GM06990 (cell line): ENCODE results near the gene IKZF2.

Source experiments
- DNase-seq: peaks from one replicate; pipeline ENCODE4 v3.0.0-alpha.2; 2011; ENCODE audit not compliant: insufficient read length; ENCODE audit errors: extremely low read depth
- H3K27me3 ChIP-seq: replicated peaks from 2 replicates; pipeline ENCODE4 v1.6.0; 2011; ENCODE audit warnings: low read length; ENCODE audit not compliant: control insufficient read depth, insufficient read depth
- H3K36me3 ChIP-seq: 2 replicates; pipeline ENCODE4 v1.5.1; 2011; ENCODE audit warnings: low read length; ENCODE audit not compliant: control insufficient read depth, insufficient read depth
- H3K4me3 ChIP-seq: replicated peaks from 2 replicates; pipeline ENCODE4 v1.5.1; 2011; ENCODE audit warnings: low read depth, mild to moderate bottlenecking, control low read depth, low read length
- CTCF ChIP-seq: IDR thresholded peaks from 2 replicates; pipeline ENCODE4 v1.5.1; 2011; ENCODE audit warnings: low read length, control low read depth, mild to moderate bottlenecking, inconsistent platforms; ENCODE audit not compliant: insufficient read depth, poor library complexity, severe bottlenecking

IKZF2 gene

GRCh38 chr2:213151437-213152064 lies at the start of gene IKZF2:
Gene IKZF2, minus strand, starts transcription at chr2:213151612. Its CDS starts 2,983 bp downstream, at chr2:213148629.
- TF ChIP-seq CTCF: no peak
- Histone ChIP-seq H3K4me3 (peak within 1 kb of the TSS; percentile 73), H3K27me3 (no peaks in the 10 kb centered on the region), H3K36me3 (no peaks in the 10 kb centered on the region)
- peak; percentile 99 for DNase-seq

- TF ChIP-seq CTCF: no peak
- DNase-seq: no peak
- Histone ChIP-seq H3K4me3 (no peak overlapping the region), H3K27me3 (no peaks in the 10 kb centered on the region), H3K36me3 (no peaks in the 10 kb centered on the region)
Observed at GRCh38 chr2:213199871-213200270, 48.5 kb upstream of the IKZF2 start.

GRCh38 chr2:213189001-213189899 lies 37.8 kb upstream of the IKZF2 start:
- DNase-seq: no peak
- Histone ChIP-seq H3K4me3 (no peak overlapping the region), H3K36me3 (no peaks in the 10 kb centered on the region), H3K27me3 (no peaks in the 10 kb centered on the region)
- TF ChIP-seq CTCF: no peak

- no peak for DNase-seq
- H3K27me3 ChIP-seq: no peaks in the 10 kb centered on the region
- no peaks in the 10 kb centered on the region for H3K36me3 ChIP-seq
- TF ChIP-seq CTCF: no peak
- no peak overlapping the region for H3K4me3 ChIP-seq
Observed at GRCh38 chr2:213188533-213188867, 37.1 kb upstream of the IKZF2 start.

GRCh38 chr2:213187833-213188532 lies 36.6 kb upstream of the IKZF2 start:
- no peaks in the 10 kb centered on the region for H3K27me3 ChIP-seq
- no peak for DNase-seq
- no peak for TF ChIP-seq CTCF
- no peak overlapping the region for H3K4me3 ChIP-seq
- no peaks in the 10 kb centered on the region for H3K36me3 ChIP-seq
